CD4-positive, alpha-beta T cell treated with Interleukin-1 beta for 1 hour (primary cell): Measurements from ENCODE around the gene CACUL1.

Source experiments
- DNase-seq, 2 donors: peaks; one replicate each; pipeline ENCODE4 v3.0.0-alpha.2; 2020 to 2022

The CACUL1 gene

DNA sequence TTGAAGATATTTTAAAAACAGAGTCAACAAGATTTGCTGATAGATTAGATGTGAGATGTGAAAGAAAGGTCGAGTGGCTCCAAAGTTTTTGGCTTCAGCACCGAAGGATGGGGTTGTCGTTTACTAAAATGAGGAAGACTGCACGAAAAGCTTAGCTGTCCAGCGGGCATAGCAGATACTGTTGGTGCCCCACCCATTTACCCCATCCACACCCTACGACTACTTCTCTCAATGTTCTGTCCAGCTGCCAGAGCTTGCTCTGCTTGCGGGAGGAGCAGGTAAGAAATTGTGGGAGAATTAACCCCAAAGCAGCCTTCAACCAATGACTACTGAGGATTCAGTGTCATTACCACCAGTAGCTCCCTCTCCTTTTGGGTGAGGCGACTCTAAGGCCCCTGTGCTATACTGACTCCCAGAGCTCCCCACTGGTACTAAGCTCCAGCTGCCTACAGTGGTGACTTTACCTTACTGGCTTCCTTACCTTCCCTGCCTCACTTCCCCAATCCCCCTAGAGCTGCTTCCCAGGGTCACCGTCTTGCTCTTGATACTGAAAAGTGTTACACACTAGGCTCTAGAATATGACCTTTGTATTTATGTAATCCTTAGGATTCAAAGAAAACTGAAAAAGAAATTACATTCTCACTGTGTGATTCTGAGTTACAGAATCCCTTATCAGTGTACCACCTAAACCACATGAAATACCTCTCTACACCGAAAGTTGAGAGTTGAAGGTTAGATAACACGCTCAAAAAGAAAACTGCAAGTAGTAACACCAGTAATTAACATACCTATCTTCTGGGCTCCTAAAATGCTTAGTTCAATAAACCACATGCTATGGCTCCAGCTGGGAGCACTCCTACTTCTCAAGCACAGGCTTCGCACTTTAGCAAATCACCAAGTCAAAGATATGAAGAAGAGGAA lies 22.3 kb downstream of the CACUL1 start:
- peak in 1 of 2 donors; percentile 22 for DNase-seq

DNA sequence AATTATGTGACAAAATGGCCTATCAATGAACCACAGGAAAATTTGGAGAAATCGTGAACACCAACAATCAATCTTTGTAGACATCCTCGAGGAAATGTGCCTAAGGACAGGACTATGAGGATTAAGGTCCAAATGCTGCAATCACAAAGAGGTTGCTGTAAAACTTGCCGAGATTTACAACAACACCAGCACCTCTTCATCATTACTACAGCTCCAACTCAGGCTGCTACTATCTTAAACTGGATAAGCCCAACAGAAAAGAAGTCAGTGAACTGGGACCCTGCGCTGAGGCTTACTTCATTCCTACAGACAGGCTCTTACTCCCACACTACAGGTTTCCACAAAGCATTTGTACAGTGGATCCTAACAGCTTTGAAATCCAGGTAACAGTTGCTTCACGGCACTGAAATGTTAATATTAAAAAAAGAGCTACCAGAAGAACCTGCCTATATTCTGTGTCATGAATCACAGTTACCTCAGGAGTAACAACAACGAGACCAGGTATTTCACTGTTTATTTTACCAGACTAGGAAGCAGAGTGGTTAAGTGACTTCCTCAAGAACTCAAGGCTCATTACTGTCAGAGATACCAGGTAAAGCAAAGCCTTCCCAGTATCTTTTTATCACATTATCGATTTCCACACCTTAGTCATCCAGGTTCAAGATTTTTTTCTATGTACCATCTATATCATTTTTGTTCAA lies 23.9 kb downstream of the CACUL1 start:
- no peak for DNase-seq

DNA sequence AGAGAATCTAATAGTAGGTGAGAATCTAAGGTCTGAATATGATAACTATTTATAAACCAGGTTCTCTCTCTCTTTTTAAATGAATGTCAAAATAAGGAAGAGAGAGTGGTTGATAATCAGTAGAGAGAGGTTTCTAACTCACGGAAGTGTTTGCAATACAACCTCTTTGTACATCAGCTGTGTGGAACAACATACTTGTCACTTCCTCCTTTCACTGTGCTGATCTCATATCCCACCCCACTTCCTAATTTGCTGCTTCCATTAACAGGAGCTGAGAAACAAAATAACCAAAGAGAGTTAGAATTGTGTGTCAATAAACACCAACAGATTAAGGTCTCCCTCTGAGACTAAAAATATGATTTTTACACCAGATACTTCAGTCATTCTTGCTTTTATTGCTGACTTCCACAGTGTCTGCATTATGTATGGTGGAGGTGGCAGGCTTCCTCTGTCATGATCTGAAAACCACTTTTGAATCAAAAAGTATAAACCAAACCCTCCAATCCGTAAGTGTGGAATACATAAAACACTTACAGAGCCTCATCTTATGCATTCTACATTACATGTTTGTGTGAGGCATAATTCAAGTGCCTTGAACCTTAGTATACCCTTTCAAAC lies 25.0 kb downstream of the CACUL1 start:
- peak; percentile 28 to 34 for DNase-seq

DNA sequence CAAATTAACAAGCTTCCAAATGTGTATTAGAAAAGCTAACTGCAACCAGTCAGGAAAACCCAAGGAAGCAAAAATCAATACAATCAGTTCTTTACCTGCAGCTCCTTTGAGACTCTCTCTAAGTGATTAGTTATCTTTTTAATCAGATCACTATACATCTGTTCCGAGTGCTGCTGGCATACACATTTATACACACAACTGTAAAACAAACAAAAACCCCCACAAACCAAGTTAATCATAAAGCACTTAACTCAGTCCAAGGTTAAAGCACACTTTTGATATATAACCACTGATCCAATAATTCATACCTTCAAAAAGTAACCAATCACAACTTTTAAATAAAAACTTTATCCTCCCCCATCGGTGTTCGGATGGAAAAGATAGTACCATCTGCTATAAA lies 25.6 kb downstream of the CACUL1 start:
- no peak for DNase-seq

DNA sequence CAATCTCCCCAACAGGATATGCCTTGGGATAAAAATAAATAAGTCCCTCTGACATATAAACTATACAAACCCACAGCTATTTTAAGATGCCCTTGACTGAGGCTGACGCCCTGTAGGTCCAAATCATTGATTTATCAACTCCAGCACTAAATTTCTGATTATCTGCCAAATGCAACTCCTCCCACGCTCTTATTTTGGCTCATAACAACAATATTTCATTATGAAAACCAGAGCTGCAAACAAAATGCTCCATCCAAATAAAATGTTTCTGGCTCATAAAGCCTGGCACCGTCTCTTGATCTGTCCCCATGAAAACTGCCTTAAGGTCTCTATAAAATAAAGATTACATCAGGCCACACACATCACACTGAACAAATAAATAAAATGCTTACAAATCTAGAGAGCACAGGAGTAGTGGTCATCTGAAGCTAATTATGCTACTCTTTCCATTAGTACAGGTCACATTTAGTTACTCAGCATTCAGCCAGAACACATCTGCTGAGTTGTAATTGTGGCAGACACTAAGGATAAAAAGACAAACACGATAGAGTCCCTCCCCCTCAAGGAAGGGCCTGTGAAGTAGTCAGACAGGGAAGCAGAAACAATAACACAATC lies 28.8 kb downstream of the CACUL1 start:
- no peak for DNase-seq

DNA sequence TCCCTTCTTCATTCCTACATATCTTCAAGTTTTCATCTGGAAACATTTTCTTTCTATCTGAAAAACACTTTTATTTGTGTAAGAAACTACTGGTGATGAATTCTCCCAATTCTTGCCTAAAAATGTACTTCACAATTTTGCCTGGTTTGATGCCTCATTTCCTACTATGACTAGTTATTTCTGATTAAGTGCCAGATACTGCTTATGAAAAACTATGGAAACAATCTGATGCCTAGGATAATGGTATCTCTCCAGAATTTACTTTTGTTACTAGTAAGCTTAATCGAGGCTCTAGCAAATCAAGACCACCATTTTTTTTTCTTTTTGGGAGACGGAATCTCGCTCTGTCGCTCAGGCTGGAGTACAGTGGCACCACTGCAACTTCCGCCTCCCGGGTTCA lies 31.3 kb downstream of the CACUL1 start:
- DNase-seq: no peak

DNA sequence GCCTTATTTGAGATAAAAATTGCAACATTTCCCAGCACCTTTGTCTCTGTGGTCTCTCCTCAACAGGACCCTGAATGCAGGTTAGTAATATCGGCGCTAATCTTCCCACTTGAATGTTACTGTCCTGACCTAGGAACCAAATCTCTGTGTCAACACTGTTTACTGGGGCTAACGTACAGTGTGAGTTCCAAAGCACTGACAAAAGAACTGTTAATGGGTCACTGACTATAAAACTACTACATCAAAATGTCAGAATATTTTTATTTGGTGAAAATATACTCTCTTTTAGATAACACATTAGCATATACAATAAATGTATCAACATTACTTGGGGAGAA lies 33.3 kb downstream of the CACUL1 start:
- no peak for DNase-seq

DNA sequence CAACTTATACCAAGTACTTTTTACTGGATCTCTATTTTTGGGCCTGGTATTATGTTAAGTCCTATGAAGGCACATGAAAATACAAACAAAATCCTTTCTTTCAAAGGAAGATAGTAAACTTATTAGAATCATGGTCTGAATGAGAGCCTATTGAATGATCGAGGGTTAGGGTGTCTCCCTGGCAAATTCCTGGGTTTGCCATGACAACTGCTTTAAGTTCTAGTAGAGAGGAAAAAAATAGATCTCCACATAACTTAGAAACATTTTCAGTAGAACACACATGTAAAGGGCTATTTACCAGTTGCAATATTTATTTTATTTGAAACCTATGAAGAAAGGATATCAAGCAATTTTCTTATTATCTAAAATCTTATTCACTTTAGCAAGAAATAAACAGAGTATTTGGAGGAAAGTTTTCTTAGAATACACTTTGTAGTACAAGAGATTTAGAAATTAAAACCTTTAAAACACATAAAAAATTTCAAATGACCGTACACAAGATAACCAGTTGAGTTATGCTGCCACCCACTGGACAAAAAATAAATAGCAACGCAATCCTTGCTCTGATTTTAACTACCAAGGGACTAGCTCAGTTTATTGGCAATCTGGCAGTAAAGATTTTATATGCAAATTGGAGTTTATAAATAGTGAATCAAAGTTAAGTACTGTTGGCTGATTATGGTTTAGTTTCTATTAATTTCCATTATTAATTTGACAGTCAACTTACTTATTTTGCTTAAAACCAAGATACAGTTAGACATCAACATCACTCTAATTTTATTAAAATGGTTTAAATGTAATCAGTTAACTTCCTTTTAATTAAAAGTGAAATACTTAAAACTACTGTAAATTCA lies 33.9 kb downstream of the CACUL1 start:
- DNase-seq: peak; percentile 46 to 76

DNA sequence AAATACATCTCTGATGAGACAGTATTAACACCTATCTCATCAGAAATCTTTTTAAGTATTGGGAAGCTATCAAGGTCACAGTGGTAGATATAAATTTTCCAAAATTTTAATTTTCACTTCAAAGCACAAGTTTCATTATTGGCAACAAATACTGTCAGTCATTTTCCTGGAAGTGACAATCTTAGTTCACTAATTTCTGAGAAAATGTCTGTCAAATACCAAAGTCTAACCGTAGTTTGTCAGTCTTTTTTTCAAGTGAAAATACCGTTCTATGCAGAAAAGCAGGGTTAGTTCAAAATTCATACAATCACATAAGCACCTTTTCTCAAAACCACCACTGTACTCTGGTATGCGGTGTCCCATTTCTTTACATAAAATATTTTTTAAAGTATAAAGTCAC lies 40.4 kb downstream of the CACUL1 start:
- no peak for DNase-seq

DNA sequence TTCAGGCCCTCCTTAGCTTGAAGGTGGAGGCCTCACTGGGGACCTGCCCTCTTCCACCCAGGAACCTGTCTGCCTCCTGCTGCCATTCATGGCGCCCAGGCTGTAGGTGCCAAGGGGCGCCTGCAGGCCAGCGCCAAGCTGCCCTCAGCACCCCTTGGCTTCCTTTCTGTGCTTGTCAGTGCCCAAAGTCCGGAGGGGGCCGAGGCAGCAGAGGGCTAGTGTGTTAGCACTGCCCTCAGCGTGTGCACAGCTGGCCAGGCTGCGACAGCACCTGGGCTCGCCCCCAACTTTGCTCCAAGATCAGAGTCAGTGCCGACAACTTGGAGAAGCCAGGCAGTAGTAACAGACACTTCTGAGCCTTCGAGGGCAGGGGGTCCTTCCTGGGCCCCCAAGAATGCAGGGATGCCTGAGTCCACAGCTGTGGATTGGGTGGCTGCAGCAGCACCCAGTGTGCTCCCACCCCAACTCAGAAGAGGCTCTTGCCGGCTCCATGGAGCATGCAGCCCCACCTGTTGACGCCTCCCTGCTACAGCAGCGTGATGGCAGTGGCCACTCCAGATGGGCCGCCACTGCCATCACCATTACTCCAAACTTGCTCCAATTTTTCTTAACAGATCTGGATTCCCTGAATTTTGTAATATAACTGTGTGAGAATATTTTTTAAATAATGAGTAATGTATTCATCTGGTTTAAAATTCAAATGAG lies 41.7 kb downstream of the CACUL1 start:
- no peak for DNase-seq

DNA sequence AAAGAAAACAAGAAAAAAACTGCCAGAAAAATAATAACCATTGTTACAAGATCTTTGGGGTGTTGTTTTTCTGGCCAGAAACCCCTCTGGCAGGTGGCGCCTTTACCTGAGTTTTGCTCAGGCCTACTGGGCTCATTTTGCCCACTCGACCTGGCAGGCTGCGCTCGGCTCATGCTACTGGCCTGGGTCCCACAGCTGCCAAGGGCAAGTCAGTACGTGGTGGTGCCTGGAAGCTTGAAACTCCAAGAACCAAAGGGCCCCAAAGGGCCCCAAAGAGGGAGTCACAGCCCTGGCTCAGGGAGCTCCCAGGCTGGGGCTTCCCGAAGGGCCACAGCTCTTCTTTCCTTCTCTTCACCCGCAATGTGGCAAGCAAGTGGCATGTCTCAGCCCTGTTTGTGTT lies 42.7 kb downstream of the CACUL1 start:
- no peak for DNase-seq

DNA sequence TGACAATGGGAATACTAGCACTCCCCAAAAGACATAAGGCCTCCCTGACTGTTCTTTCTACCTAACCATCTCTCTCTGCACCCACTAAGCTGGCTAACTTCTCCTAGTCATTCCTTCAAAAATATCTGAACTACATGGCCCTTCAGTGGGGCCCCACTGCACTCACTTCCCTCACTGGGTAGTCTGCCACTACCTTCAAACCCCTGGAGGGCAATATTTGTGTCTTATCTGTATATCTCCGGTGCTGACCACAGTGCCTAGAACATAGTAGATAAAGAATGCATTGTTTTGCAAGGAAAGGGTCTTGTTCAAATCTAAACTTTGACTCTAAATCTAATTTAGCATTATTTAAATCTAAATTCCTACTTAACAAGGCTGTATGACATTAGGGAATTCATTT lies 44.3 kb downstream of the CACUL1 start:
- no peak for DNase-seq

DNA sequence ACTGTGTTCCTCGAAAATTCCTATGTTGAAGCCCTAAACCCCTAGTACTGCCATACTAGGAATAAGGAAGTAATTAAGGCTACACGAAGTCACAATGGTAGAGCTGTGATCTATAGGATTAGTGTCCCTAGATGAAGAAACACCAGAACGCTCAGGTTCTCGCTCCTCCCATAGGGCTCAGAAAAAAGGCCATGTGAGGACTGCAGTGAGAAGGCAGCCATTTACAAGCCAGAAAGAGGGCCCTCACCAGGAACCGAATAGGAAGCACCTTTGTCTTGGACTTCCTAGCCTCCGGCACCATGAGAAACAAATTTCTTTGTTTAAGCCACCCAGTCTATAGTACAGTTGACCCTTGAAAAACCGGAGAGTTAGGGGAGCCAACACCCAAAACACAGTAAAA lies 46.2 kb downstream of the CACUL1 start:
- DNase-seq: no peak

DNA sequence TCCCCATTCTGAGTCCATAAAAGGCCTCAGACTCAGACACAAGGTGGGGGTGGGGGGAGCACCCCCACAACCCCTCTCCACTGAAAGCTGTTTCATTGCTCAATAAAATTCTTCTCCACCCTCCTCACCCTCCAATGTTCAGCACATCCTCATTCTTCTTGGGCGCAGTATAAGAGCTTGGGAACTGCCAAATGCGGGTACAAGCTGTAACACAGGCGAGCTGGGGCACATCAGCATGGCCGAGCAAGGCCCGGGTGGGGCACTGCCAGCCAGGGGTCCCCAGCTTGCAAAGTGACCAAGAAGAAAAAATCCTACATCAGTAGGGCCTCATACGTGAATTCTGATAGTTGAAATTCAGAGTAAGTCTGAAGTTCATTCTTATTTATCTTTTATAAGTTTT lies 50.1 kb downstream of the CACUL1 start:
- DNase-seq: no peak

DNA sequence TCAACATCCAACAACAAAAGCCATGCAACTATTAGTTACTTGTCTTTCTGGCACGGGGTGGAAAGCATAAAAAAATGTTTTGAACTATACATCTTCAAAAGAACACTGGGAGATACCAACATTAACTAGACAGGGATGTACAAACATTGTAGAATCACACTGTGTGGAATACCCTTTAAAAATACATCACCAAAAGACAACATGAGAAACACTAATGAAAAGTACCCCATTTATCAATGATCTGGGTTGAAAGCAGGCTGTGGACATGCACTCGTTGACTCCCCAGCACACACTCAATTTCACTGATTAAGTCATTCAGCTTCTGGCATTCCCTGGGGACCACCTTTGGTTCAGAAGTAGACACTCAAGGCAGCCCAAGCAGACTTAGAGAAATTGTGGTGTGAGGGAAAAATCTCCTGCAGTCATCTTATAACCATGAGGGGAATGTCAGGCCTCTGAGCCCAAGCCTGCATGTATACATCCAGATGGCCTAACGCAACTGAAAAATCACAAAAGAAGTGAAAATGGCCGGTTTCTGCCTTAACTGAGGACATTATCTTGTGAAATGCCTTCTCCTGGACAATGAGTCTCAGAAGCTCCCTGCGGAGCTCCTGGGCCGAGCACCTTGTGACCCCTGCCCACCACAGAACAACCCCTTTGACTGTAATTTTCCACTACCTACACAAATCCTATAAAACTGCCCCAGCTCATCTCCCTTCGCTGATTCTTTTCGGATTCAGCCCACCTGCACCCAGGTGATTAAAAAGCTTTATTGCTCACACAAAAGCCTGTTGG lies 53.0 kb downstream of the CACUL1 start:
- DNase-seq: no peak

DNA sequence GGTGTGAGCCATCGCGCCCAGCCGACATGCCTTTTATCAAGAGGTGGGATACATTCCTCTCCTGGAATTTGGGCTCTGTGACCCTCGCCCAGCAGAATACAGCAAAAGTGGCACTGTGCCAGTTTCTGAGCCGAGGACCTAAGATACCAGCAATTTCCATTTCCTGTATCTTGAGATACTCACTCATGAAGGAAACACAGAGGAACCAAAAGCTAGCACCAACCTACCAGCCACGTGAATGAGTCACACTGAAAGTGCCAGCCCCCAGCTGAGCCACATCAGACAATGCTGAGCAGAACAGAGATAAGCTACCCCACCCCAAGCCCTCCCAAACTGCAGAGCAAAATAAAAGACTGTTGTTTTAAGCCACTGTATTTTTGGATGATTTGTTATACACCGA lies 56.3 kb downstream of the CACUL1 start:
- peak; percentile 80 to 82 for DNase-seq

DNA sequence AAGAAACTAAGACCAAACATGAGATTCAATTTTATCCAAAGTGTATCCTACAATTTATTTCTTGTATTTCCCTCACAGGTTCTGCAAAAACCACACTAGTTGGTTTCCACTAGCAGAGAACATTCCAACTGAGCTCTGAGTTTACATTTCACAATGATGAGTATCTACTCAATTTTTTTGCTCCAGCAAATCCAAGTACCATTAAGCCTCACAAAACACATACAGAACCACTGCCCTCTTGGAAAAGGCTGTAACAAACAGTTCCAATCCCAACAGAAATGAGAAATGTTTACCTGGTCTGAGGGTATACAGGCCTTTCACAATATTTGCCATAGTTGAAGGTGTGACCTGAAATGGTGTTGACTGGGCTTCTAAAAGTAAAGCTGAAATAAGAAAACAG lies 59.9 kb downstream of the CACUL1 start:
- DNase-seq: no peak

DNA sequence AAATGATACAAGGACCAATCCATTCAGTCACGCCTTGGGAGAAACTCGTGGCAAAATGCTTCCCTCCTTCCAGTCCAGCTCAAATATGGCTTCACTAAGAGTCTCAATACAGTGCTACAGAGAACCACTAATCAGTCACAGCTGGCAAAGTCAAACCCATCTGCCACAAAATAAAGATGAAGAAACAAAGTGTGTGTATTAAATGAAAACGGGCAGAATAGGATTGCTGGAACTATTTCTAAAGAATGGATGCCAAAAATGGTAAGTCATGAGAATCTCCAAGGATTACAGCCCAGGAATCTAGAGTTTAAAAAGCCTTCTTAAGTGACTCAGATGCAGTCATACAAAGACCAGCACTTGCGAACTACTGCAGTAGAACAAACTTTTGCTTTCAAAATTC lies 61.9 kb downstream of the CACUL1 start:
- no peak for DNase-seq

DNA sequence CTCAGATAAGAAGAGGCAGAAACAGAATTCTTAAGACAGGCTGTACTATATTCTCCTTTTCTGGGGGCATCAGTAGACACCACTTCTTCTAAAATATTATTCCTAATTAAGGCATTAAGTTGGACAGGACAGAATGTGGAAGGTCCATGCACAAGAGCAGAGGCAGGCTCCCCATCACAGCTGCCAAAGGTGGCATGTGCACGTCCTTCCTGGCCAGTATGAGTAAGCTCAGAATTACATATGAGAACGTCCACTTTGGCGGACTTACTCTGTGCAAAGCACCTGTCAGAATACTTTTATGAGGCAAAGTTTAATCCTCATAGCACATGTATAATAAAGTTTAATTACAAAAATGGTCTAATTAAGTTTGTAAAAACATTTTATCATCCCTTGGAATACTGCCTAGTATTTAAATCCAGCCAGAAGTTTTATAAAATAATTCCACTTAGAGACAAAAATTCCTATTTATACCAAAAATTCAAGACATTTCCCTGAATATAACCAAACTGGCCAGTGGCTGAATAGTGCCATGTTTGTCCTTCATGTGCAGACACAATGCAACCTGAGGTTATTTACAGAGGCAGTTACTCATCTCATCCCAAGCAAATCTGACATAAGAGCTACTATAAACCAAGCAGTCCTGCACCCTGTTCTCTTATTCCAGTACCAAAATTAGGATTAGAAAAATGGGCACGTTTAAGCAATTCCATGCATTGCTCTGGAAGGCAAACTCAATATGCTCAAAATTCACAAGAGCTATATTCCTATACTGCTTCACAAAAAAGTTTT lies 65.5 kb downstream of the CACUL1 start:
- DNase-seq: no peak

DNA sequence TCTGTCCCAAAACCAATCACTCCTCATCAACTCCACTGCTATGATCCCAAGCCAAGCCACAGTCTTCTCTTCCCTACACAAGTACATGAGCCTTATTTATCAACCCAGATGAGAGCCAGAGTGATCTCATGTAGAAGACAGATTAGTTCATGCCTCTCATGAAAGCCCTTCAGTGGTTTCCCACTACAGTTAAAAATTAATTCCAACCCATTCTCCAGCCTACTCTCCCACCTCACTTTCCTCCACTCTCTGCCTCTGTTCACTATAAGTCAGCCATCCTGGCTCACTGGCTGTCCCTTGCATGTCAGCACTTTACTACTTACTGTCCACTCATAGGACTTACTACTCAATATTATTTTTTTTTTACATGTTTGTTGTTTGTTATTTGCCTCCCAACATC lies 67.3 kb downstream of the CACUL1 start:
- no peak for DNase-seq
